T-cell (primary cell): Measurements from ENCODE around the gene IWS1. TPM values are rescaled to one million over a fixed set of nuclear protein-coding genes. Genes with fewer than 3 reads are reported as not detected.

Experiments
- ATAC-seq, 4 experiments: fragments of 200-7000 bp in 3 of 4; fragments of 150-1000 bp in 1 of 4; cut with Tn5 transposase; replicated peaks in 1 of 4; 1 replicate in 3 of 4; 2 replicates in 1 of 4; pipeline ENCODE4 v1.10.0; 2021; ENCODE audit warnings: moderate library complexity in 3 of 4, mild to moderate bottlenecking in 2 of 4, moderate number of reproducible peaks in 1 of 4
- CTCF ChIA-PET, 2 donors: fragments of 300-600 bp; sonication (Branson Sonifier 250); formaldehyde crosslinking; loops; one replicate each; lab custom pipeline; 2022; ENCODE audit warnings: antibody characterized with exemption in 2 of 2; lab: Charles Lee
- POLR2A ChIA-PET, 2 donors: fragments of 300-600 bp; sonication (Branson Sonifier 250); formaldehyde crosslinking; loops; one replicate each; lab custom pipeline; 2022; ENCODE audit warnings: antibody characterized with exemption in 2 of 2; lab: Charles Lee
- DNase-seq, 35 experiments: peaks; one replicate each; pipeline versions ENCODE4 v3.0.0 to v3.0.0-alpha.2; 2013 to 2023
- H3K27ac ChIP-seq: one replicate; pipeline ENCODE4 v1.5.1; 2013; ENCODE audit warnings: low read length
- H3K27me3 ChIP-seq, 2 experiments: replicated peaks in 1 of 2; 1 replicate in 1 of 2; 2 replicates in 1 of 2; pipeline versions ENCODE4 v1.6.1 to v1.7.0; 2013; ENCODE audit warnings: low read length in 1 of 2, mixed read lengths in 1 of 2; ENCODE audit not compliant: control insufficient read depth in 2 of 2, insufficient read depth in 2 of 2; ENCODE audit errors: extremely low read depth in 1 of 2
- H3K36me3 ChIP-seq, 2 donors: 1 replicate in 1 of 2; 2 replicates in 1 of 2; pipeline versions ENCODE4 v1.6.1 to v1.7.0; 2013; ENCODE audit warnings: low read length in 1 of 2; ENCODE audit not compliant: control insufficient read depth in 2 of 2, insufficient read depth in 1 of 2; ENCODE audit errors: extremely low read depth in 1 of 2
- H3K4me1 ChIP-seq, 2 experiments: 1 replicate in 1 of 2; 2 replicates in 1 of 2; pipeline versions ENCODE4 v1.6.1 to v1.7.0; 2013; ENCODE audit warnings: low read length in 2 of 2, mixed read lengths in 1 of 2; ENCODE audit not compliant: insufficient read depth in 2 of 2, control insufficient read depth in 1 of 2; ENCODE audit errors: extremely low read depth in 1 of 2
- H3K4me3 ChIP-seq, 2 donors: 1 replicate in 1 of 2; 2 replicates in 1 of 2; pipeline versions ENCODE4 v1.5.1 to v1.7.0; 2013; ENCODE audit warnings: mild to moderate bottlenecking in 2 of 2, low read length in 1 of 2, moderate library complexity in 1 of 2; ENCODE audit not compliant: control insufficient read depth in 1 of 2; ENCODE audit errors: extremely low read depth in 1 of 2
- H3K9me3 ChIP-seq: 2 replicates; pipeline ENCODE4 v1.7.0; 2013
- H3K27ac Mint-ChIP-seq, 2 donors: one replicate each; pipeline ENCODE4 v1.8.0; 2020 to 2021; ENCODE audit warnings: mild to moderate bottlenecking in 2 of 2, mixed read lengths in 2 of 2
- H3K27me3 Mint-ChIP-seq, 2 donors: one replicate each; pipeline ENCODE4 v1.8.0; 2021 to 2022; ENCODE audit warnings: mixed read lengths in 2 of 2
- H3K36me3 Mint-ChIP-seq: one replicate; pipeline ENCODE4 v1.8.0; 2021; ENCODE audit warnings: mixed read lengths
- H3K4me1 Mint-ChIP-seq, 3 donors: one replicate each; pipeline ENCODE4 v1.8.0; 2020 to 2022; ENCODE audit warnings: mixed read lengths in 3 of 3, mild to moderate bottlenecking in 1 of 3
- H3K4me3 Mint-ChIP-seq, 3 donors: one replicate each; pipeline ENCODE4 v1.8.0; 2020 to 2022; ENCODE audit warnings: mild to moderate bottlenecking in 3 of 3, mixed read lengths in 3 of 3, moderate library complexity in 3 of 3
- H3K9me3 Mint-ChIP-seq, 3 donors: one replicate each; pipeline ENCODE4 v1.8.0; 2020 to 2022; ENCODE audit warnings: mixed read lengths in 3 of 3
- WGBS: methylation state at CpG from one replicate; pipeline ENCODE4 v1.1.5; 2013; ENCODE audit warnings: missing lambda C conversion rate; ENCODE audit not compliant: insufficient coverage; 5-methylcytosine and 5-hydroxymethylcytosine counted together
- total RNA-seq, 35 experiments: library from RNA in 6 of 35; stranded (reverse) in 6 of 35; fragments of 120-200 nt in 1 of 35; gene quantifications; one replicate each; pipeline versions ENCODE4 v1.2.1 to v1.2.4 and lab custom pipeline; 2013 to 2026

IWS1 gene
- total RNA-seq, 5 donors from 2014 or later (not counting 1 experiment from before 2014, with no cell fraction given), result 20.8 to 47.1 (median 42.6) TPM

GRCh38 chr2:127451981-127452380 lies 74.3 kb downstream of the IWS1 start:
- H3K9me3 ChIP-seq, result no peaks in the 10 kb centered on the region
- Mint-ChIP-seq H3K4me3 (no peak overlapping the region), H3K9me3 (peaks cover 0 to 7% (median 1%) of the 10 kb centered on the region in 3 donors), H3K27me3 (no peaks in the 10 kb centered on the region), H3K36me3 (peaks cover 34% of the 10 kb centered on the region), H3K27ac (no peak overlapping the region), H3K4me1 (peaks cover 0 to 7% (median 6%) of the 10 kb centered on the region in 3 donors)
- ChIA-PET CTCF (interaction anchor here in 1 of 2 donors (0.6 kb wide), 1 partner anchor 56 kb away, joined by 5 read pairs; no protein-coding TSS in a partner anchor), POLR2A (no interaction called here)
- ATAC-seq (no peak), DNase-seq (no peak)
- no peaks in the 10 kb centered on the region for H3K4me1 ChIP-seq
- no peaks in the 10 kb centered on the region for H3K27me3 ChIP-seq
- 94% methylated on average over 2 of the region's 6 CpGs for WGBS
- H3K4me3 ChIP-seq, result no peak overlapping the region
- no peak overlapping the region for H3K27ac ChIP-seq
- H3K36me3 ChIP-seq, result peaks cover 0 to 8% of the 10 kb centered on the region in 2 donors

GRCh38 chr2:127449898-127450297 lies 76.4 kb downstream of the IWS1 start:
- no peak for DNase-seq
- WGBS, result 94% methylated on average over 2 of the region's 4 CpGs
- no peak overlapping the region for H3K27ac Mint-ChIP-seq

GRCh38 chr2:127449414-127449813 lies 76.9 kb downstream of the IWS1 start:
- Mint-ChIP-seq H3K27me3 (no peaks in the 10 kb centered on the region), H3K4me3 (no peak overlapping the region), H3K9me3 (peaks cover 4 to 15% (median 8%) of the 10 kb centered on the region in 3 donors), H3K27ac (no peak overlapping the region), H3K4me1 (no peaks in the 10 kb centered on the region), H3K36me3 (peaks cover 17% of the 10 kb centered on the region)
- Histone ChIP-seq H3K4me3 (no peak overlapping the region), H3K27me3 (no peaks in the 10 kb centered on the region), H3K4me1 (no peaks in the 10 kb centered on the region), H3K9me3 (no peaks in the 10 kb centered on the region), H3K27ac (no peak overlapping the region), H3K36me3 (peaks cover 0 to 4% of the 10 kb centered on the region in 2 donors)
- CTCF ChIA-PET, result interaction anchor here in 1 of 2 donors (0.6 kb wide), 1 partner anchor 70 kb away, joined by 5 read pairs; no protein-coding TSS in a partner anchor
- POLR2A ChIA-PET, result no interaction called here
- ATAC-seq, result no peak
- no peak for DNase-seq
- WGBS, result no CpG with 5 or more reads among the region's 4 CpGs

More at GRCh38 chr2:127449898-127450297, 76.4 kb downstream of the IWS1 start:
- no peak for ATAC-seq
- ChIA-PET CTCF (interaction anchor here in 1 of 2 donors (0.6 kb wide), 1 partner anchor 71 kb away, joined by 5 read pairs; no protein-coding TSS in a partner anchor), POLR2A (no interaction called here)
- Mint-ChIP-seq H3K9me3 (peaks cover 4 to 13% (median 7%) of the 10 kb centered on the region in 3 donors), H3K4me1 (no peaks in the 10 kb centered on the region), H3K4me3 (no peak overlapping the region), H3K27me3 (no peaks in the 10 kb centered on the region), H3K36me3 (peaks cover 17% of the 10 kb centered on the region)
- H3K9me3 ChIP-seq, result no peaks in the 10 kb centered on the region
- no peaks in the 10 kb centered on the region for H3K4me1 ChIP-seq
- H3K4me3 ChIP-seq, result no peak overlapping the region
- no peaks in the 10 kb centered on the region for H3K27me3 ChIP-seq
- H3K27ac ChIP-seq, result no peak overlapping the region
- H3K36me3 ChIP-seq, result peaks cover 0 to 7% of the 10 kb centered on the region in 2 donors

- Mint-ChIP-seq H3K4me1 (no peaks in the 10 kb centered on the region), H3K9me3 (peaks cover 8 to 18% (median 8%) of the 10 kb centered on the region in 3 donors), H3K27me3 (no peaks in the 10 kb centered on the region), H3K4me3 (no peak overlapping the region), H3K27ac (no peak overlapping the region), H3K36me3 (peaks cover 17% of the 10 kb centered on the region)
- H3K36me3 ChIP-seq, result peaks cover 0 to 2% of the 10 kb centered on the region in 2 donors
- ChIA-PET POLR2A (no interaction called here), CTCF (no interaction called here)
- 88% methylated on average over 2 of the region's 2 CpGs for WGBS
- no peak overlapping the region for H3K4me3 ChIP-seq
- no peak overlapping the region for H3K27ac ChIP-seq
- DNase-seq (no peak), ATAC-seq (no peak)
- no peaks in the 10 kb centered on the region for H3K27me3 ChIP-seq
- H3K4me1 ChIP-seq, result no peaks in the 10 kb centered on the region
- H3K9me3 ChIP-seq, result no peaks in the 10 kb centered on the region
Observed at GRCh38 chr2:127448526-127448925, 77.8 kb downstream of the IWS1 start.

- 96% methylated on average over 4 of the region's 5 CpGs for WGBS
- ATAC-seq (no peak), DNase-seq (no peak)
- Histone ChIP-seq H3K9me3 (no peaks in the 10 kb centered on the region), H3K36me3 (no peaks in the 10 kb centered on the region), H3K27ac (no peak overlapping the region), H3K27me3 (peaks cover 0 to 3% of the 10 kb centered on the region in 2 experiments), H3K4me3 (no peak overlapping the region), H3K4me1 (no peaks in the 10 kb centered on the region)
- no peaks in the 10 kb centered on the region for H3K36me3 Mint-ChIP-seq
- H3K4me1 Mint-ChIP-seq, result no peaks in the 10 kb centered on the region
- H3K4me3 Mint-ChIP-seq, result no peak overlapping the region
- ChIA-PET POLR2A (no interaction called here), CTCF (no interaction called here)
- peaks cover 0 to 27% (median 17%) of the 10 kb centered on the region in 3 donors for H3K9me3 Mint-ChIP-seq
- no peak overlapping the region for H3K27ac Mint-ChIP-seq
- no peaks in the 10 kb centered on the region for H3K27me3 Mint-ChIP-seq
Observed at GRCh38 chr2:127439343-127439742, 86.9 kb downstream of the IWS1 start.

GRCh38 chr2:127437781-127438726 lies 88.2 kb downstream of the IWS1 start:
- H3K4me1 ChIP-seq, result no peaks in the 10 kb centered on the region
- H3K4me3 Mint-ChIP-seq, result no peak overlapping the region
- POLR2A ChIA-PET, result no interaction called here
- no peaks in the 10 kb centered on the region for H3K9me3 ChIP-seq
- no peak overlapping the region for H3K27ac Mint-ChIP-seq
- H3K36me3 Mint-ChIP-seq, result no peaks in the 10 kb centered on the region
- no peaks in the 10 kb centered on the region for H3K4me1 Mint-ChIP-seq
- ATAC-seq, result no peak
- H3K27ac ChIP-seq, result no peak overlapping the region
- H3K4me3 ChIP-seq, result no peak overlapping the region
- H3K9me3 Mint-ChIP-seq, result peaks cover 0 to 22% (median 11%) of the 10 kb centered on the region in 3 donors
- peaks cover 0 to 3% of the 10 kb centered on the region in 2 experiments for H3K27me3 ChIP-seq
- 86% methylated on average over 10 of the region's 13 CpGs for WGBS
- H3K36me3 ChIP-seq, result no peaks in the 10 kb centered on the region
- CTCF ChIA-PET, result no interaction called here
- no peak for DNase-seq
- H3K27me3 Mint-ChIP-seq, result no peaks in the 10 kb centered on the region
